K562 treated with DMSO at 1 percent for 12 hours (cell line): ENCODE results near the gene SCN3A. TPM values are rescaled to one million over a fixed set of nuclear protein-coding genes. Genes with fewer than 3 reads are reported as not detected.

ENCODE experiments used
- total RNA-seq: library from RNA; unstranded; fragments of 300-600 nt; gene quantifications from 2 replicates; pipeline ENCODE4 v1.2.3, GENCODE V29; 2022; ENCODE audit not compliant: insufficient read depth

Gene SCN3A
- total RNA-seq = not detected in 2 replicates

DNA sequence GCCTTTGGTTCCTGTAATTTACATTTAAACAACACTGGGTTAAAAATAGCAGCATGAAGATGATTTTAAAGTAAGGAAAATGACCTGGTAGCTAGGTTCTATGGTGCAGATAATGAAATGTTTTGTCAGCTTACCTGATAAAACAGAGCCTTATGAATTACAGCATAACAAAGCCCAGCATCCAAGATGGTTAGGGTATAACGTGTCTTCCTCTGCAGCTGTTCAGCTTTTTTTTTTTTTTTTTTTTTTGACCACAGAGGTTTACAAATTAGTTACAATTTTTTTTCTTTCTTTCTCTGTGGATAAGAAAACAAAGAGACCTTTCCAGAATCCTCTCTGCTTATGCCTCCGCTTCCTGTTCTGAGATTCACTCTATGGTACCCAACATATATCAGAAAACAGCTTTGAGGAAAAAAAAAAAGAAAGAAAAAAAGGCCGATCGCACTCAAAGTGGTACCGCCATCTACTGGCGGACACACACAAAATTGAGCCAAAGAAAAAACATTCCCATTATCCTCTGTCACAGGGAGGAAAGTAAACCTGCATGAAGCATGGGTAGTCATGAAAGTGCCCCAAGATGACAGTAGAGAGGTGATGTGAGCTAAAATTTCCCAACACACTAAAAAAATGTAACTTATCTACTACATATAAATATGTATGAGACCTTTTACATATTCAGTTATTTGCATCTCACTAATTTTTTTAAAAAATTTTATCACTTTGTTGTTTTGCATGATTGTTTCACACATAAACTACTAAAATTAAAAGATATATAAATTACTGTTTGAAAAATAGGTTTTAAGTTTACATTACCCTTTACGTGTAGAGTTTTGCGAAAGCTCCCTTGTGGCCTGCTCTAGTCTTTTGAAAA is at the start of gene SCN3A:
TSS of gene SCN3A (minus strand) at position 362 of the 871 bp plus-strand sequence. CDS start 27,656 bp downstream, outside the sequence.

DNA sequence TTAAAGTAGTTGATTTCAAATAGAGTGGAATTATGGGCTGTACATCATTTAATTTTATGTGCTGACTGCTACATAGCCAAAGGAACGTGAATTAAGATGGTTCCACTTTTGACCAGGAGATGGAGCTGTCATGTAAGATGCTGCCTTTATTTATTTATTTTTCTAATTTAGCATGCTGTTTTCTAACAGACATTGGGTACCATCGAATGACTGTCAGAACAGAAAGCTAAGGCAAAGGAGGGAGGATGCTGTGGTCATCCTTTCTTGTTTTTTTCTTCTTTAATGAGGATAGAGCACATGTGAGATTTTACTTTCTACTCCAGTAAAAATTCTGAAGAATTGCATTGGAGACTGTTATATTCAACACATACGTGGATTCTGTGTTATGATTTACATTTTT is 35.4 kb upstream of the SCN3A start, which contains the start of gene SCN2A:
TSS of gene SCN2A (plus strand) at position 185 of the 400 bp plus-strand sequence. CDS start 56,410 bp downstream, outside the sequence.

Other genes starting within 250 kb of the SCN3A start
- gene SLC38A11, start 248.5 kb downstream of the SCN3A start, total RNA-seq = not detected in 2 replicates
- gene SCN2A, start 35.4 kb upstream of the SCN3A start, total RNA-seq = 0.14 and 0.70 TPM in 2 replicates